Measurements from ENCODE around the gene CTXND1.

GRCh38 chr15:80179025-80179759 lies 72.8 kb downstream of the CTXND1 start:
- TF ChIP-seq POLR2A (IDR thresholded peaks at IDR 0.05) (no peak), POLR2AphosphoS5 (IDR thresholded peaks at IDR 0.05; ENCODE audit: insufficient read depth in 1 of 2, low read depth in 1 of 2) (peak in 1 of 2 donors; percentile 39)
- TF ChIP-seq, protein P1, sequence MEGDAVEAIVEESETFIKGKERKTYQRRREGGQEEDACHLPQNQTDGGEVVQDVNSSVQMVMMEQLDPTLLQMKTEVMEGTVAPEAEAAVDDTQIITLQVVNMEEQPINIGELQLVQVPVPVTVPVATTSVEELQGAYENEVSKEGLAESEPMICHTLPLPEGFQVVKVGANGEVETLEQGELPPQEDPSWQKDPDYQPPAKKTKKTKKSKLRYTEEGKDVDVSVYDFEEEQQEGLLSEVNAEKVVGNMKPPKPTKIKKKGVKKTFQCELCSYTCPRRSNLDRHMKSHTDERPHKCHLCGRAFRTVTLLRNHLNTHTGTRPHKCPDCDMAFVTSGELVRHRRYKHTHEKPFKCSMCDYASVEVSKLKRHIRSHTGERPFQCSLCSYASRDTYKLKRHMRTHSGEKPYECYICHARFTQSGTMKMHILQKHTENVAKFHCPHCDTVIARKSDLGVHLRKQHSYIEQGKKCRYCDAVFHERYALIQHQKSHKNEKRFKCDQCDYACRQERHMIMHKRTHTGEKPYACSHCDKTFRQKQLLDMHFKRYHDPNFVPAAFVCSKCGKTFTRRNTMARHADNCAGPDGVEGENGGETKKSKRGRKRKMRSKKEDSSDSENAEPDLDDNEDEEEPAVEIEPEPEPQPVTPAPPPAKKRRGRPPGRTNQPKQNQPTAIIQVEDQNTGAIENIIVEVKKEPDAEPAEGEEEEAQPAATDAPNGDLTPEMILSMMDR (IDR thresholded peaks at IDR 0.05), result no peak
